IMR-90 (cell line): Measurements from ENCODE around the gene FCGR3B. TPM values are rescaled to one million over a fixed set of nuclear protein-coding genes. Genes with fewer than 3 reads are reported as not detected.
"Not testable (repeated sequence)": the region's sequence is repeated elsewhere in the genome, so short reads cannot be mapped to it uniquely, and the experiment has no call there.

ENCODE experiments used
- ATAC-seq: fragments of 200-7000 bp; cut with Tn5 transposase; 2 replicates; pipeline ENCODE4 v1.9.1; 2020; ENCODE audit warnings: low read depth, mild to moderate bottlenecking, moderate library complexity
- BruUV-seq: library from RNA; stranded (reverse); fragments of 400-500 nt; replicated peaks from 2 replicates; lab custom pipeline; 2021; lab: Mats Ljungman, UMichigan
- CTCF ChIA-PET: fragments of 300-600 bp; formaldehyde crosslinking; extraction: SDS; loops from one replicate; lab custom pipeline; 2021; ENCODE audit warnings: antibody characterized with exemption; lab: Yijun Ruan, JAX
- POLR2A ChIA-PET: fragments of 300-600 bp; sonication (Branson Sonifier 250); formaldehyde crosslinking; loops from one replicate; lab custom pipeline; 2022; ENCODE audit warnings: antibody characterized with exemption; ENCODE audit not compliant: unreplicated experiment; lab: Charles Lee
- DNase-seq: peaks from one replicate; pipeline ENCODE4 v3.0.0; 2013
- H2AFZ ChIP-seq: replicated peaks from 2 replicates; pipeline ENCODE3; 2013; ENCODE audit warnings: low read length, mild to moderate bottlenecking; ENCODE audit not compliant: poor library complexity
- H2AK5ac ChIP-seq: 2 replicates; pipeline ENCODE4 v1.6.1; 2013; ENCODE audit warnings: low read depth, low read length, inconsistent platforms
- H2AK9ac ChIP-seq: replicated peaks from 2 replicates; pipeline ENCODE3; 2013; ENCODE audit warnings: mild to moderate bottlenecking, low read depth, low read length, moderate library complexity; ENCODE audit not compliant: poor library complexity
- H2BK120ac ChIP-seq: 2 replicates; pipeline ENCODE4 v1.6.1; 2013; ENCODE audit warnings: low read depth, low read length, inconsistent platforms
- H2BK15ac ChIP-seq: 3 replicates; pipeline ENCODE4 v1.6.1; 2013; ENCODE audit warnings: low read depth, low read length, inconsistent platforms
- H2BK20ac ChIP-seq: 2 replicates; pipeline ENCODE4 v1.6.1; 2013; ENCODE audit warnings: low read depth, mild to moderate bottlenecking, inconsistent platforms, low read length, moderate library complexity
- H2BK5ac ChIP-seq: 2 replicates; pipeline ENCODE4 v1.6.1; 2013; ENCODE audit warnings: mild to moderate bottlenecking, low read depth, low read length, inconsistent platforms; ENCODE audit not compliant: poor library complexity, severe bottlenecking
- H3K14ac ChIP-seq: replicated peaks from 2 replicates; pipeline ENCODE4 v1.6.1; 2013; ENCODE audit warnings: low read depth, low read length, inconsistent platforms
- H3K18ac ChIP-seq: 2 replicates; pipeline ENCODE4 v1.6.1; 2013; ENCODE audit warnings: low read depth, low read length, control low read depth
- H3K23ac ChIP-seq: 2 replicates; pipeline ENCODE4 v1.6.1; 2013; ENCODE audit warnings: low read depth, low read length, inconsistent platforms
- H3K27ac ChIP-seq: 2 replicates; pipeline ENCODE4 v1.5.1; 2013; ENCODE audit warnings: mild to moderate bottlenecking, control low read depth, low read length; ENCODE audit not compliant: insufficient read depth
- H3K27me3 ChIP-seq: 2 replicates; pipeline ENCODE4 v1.6.1; 2013; ENCODE audit warnings: low read length; ENCODE audit not compliant: control insufficient read depth, insufficient read depth
- H3K36me3 ChIP-seq: 2 replicates; pipeline ENCODE4 v1.6.1; 2013; ENCODE audit warnings: low read length, mixed read lengths; ENCODE audit not compliant: control insufficient read depth, insufficient read depth
- H3K4ac ChIP-seq: 2 replicates; pipeline ENCODE4 v1.6.1; 2013; ENCODE audit warnings: low read depth, low read length, inconsistent platforms
- H3K4me1 ChIP-seq: 2 replicates; pipeline ENCODE4 v1.6.1; 2013; ENCODE audit warnings: low read length, mixed read lengths; ENCODE audit not compliant: control insufficient read depth, insufficient read depth
- H3K4me2 ChIP-seq: 2 replicates; pipeline ENCODE4 v1.6.1; 2013; ENCODE audit warnings: low read depth, mild to moderate bottlenecking, control low read depth, low read length, moderate library complexity
- H3K4me3 ChIP-seq: 2 replicates; pipeline ENCODE4 v1.5.1; 2013; ENCODE audit warnings: low read depth, mild to moderate bottlenecking, control low read depth, low read length, moderate library complexity; ENCODE audit not compliant: insufficient read depth
- H3K56ac ChIP-seq: 2 replicates; pipeline ENCODE4 v1.6.1; 2013; ENCODE audit warnings: low read length, inconsistent platforms; ENCODE audit not compliant: insufficient read depth; ENCODE audit errors: extremely low read depth
- H3K79me1 ChIP-seq, 2 experiments: 2 replicates each; pipeline ENCODE4 v1.6.1; 2013; ENCODE audit warnings: low read length in 2 of 2, inconsistent platforms in 1 of 2, low read depth in 1 of 2
- H3K9ac ChIP-seq: 2 replicates; pipeline ENCODE4 v1.6.1; 2013; ENCODE audit warnings: low read depth, low read length, control low read depth
- H3K9me1 ChIP-seq: 2 replicates; pipeline ENCODE4 v1.6.1; 2013; ENCODE audit warnings: low read length, inconsistent platforms; ENCODE audit not compliant: insufficient read depth
- H3K9me3 ChIP-seq: 2 replicates; pipeline ENCODE4 v1.6.1; 2013; ENCODE audit warnings: low read length; ENCODE audit not compliant: control insufficient read depth, insufficient read depth
- H4K20me1 ChIP-seq: 2 replicates; pipeline ENCODE4 v1.6.1; 2013; ENCODE audit warnings: low read length, inconsistent platforms; ENCODE audit not compliant: insufficient read depth
- H4K5ac ChIP-seq: 2 replicates; pipeline ENCODE4 v1.6.1; 2013; ENCODE audit warnings: mild to moderate bottlenecking, low read depth, low read length, control low read depth
- H4K8ac ChIP-seq, 2 experiments: 2 replicates each; pipeline ENCODE4 v1.6.1; 2013; ENCODE audit warnings: low read depth in 2 of 2, low read length in 2 of 2, control low read depth in 1 of 2, inconsistent platforms in 1 of 2
- H4K91ac ChIP-seq: 2 replicates; pipeline ENCODE4 v1.6.1; 2013; ENCODE audit warnings: low read depth, low read length, inconsistent platforms; ENCODE audit not compliant: insufficient read depth
- WGBS, 2 experiments: methylation state at CpG; one replicate each; pipeline versions ENCODE4 v1.1.5 to v1.1.7; 2013; ENCODE audit warnings: missing lambda C conversion rate in 2 of 2; ENCODE audit not compliant: insufficient read length in 1 of 2; ENCODE audit errors: extremely low coverage in 2 of 2; 5-methylcytosine and 5-hydroxymethylcytosine counted together
- dilution Hi-C: fragments of 300-500 bp; cut with HindIII; formaldehyde crosslinking; loops from one replicate; pipeline ENCODE4 v1.14.3; 2018; ENCODE audit warnings: low sequenced_read_pairs; ENCODE audit not compliant: unreplicated experiment
- in situ Hi-C: fragments of 300-500 bp; cut with MboI; formaldehyde crosslinking; loops from 3 replicates; pipeline ENCODE4 v1.14.3; 2019; ENCODE audit warnings: low sequenced_read_pairs, inconsistent platforms, mixed read lengths
- intact Hi-C: fragments of 100-400 bp; cut with micrococcal nuclease; formaldehyde crosslinking; loops from 2 replicates; pipeline ENCODE4 v1.10.0; 2022
- polyA plus RNA-seq, 3 experiments: library from polyadenylated mRNA; depleted of rRNA; stranded (reverse); fragments of >200 nt; gene quantifications; 2 replicates each; pipeline ENCODE4 v1.2.3, GENCODE V29; 2012; ENCODE audit warnings: low replicate concordance in 1 of 3
- total RNA-seq: library from RNA; depleted of rRNA; stranded (reverse); fragments of >200 nt; gene quantifications from 2 replicates; pipeline ENCODE4 v1.2.3, GENCODE V29; 2012

FCGR3B gene
- total and polyA plus RNA-seq, 2 of the 4 experiments (the other 2 are of a cell fraction), result not detected

DNA sequence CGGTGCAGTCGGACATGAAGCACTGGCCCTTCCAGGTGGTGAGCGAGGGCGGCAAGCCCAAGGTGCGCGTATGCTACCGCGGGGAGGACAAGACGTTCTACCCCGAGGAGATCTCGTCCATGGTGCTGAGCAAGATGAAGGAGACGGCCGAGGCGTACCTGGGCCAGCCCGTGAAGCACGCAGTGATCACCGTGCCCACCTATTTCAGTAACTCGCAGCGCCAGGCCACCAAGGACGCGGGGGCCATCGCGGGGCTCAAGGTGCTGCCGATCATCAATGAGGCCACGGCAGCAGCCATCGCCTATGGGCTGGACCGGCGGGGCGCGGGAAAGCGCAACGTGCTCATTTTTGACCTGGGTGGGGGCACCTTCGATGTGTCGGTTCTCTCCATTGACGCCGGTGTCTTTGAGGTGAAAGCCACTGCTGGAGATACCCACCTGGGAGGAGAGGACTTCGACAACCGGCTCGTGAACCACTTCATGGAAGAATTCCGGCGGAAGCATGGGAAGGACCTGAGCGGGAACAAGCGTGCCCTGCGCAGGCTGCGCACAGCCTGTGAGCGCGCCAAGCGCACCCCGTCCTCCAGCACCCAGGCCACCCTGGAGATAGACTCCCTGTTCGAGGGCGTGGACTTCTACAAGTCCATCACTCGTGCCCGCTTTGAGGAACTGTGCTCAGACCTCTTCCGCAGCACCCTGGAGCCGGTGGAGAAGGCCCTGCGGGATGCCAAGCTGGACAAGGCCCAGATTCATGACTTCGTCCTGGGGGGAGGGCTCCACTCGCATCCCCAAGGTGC, 24.2 kb downstream of the FCGR3B start:
- H3K4me3 ChIP-seq, H3K18ac ChIP-seq, intact Hi-C loops, H4K5ac ChIP-seq, H2AK5ac ChIP-seq, CTCF ChIA-PET, H3K23ac ChIP-seq, H2AFZ ChIP-seq, H3K4me1 ChIP-seq, H3K9me3 ChIP-seq, H3K9ac ChIP-seq, in situ Hi-C loops, H4K91ac ChIP-seq, POLR2A ChIA-PET, H2BK15ac ChIP-seq, DNase-seq, ATAC-seq, H2BK5ac ChIP-seq, H3K4me2 ChIP-seq, H2AK9ac ChIP-seq, H4K20me1 ChIP-seq, H3K14ac ChIP-seq, H3K56ac ChIP-seq, H2BK20ac ChIP-seq, dilution Hi-C loops, H3K36me3 ChIP-seq, H3K27ac ChIP-seq, BruUV-seq, H2BK120ac ChIP-seq, H3K79me1 ChIP-seq, H3K4ac ChIP-seq, H3K9me1 ChIP-seq, H3K27me3 ChIP-seq, H4K8ac ChIP-seq: not testable (repeated sequence)
- no CpG with 5 or more reads among the region's 58 CpGs for WGBS, 2 experiments

DNA sequence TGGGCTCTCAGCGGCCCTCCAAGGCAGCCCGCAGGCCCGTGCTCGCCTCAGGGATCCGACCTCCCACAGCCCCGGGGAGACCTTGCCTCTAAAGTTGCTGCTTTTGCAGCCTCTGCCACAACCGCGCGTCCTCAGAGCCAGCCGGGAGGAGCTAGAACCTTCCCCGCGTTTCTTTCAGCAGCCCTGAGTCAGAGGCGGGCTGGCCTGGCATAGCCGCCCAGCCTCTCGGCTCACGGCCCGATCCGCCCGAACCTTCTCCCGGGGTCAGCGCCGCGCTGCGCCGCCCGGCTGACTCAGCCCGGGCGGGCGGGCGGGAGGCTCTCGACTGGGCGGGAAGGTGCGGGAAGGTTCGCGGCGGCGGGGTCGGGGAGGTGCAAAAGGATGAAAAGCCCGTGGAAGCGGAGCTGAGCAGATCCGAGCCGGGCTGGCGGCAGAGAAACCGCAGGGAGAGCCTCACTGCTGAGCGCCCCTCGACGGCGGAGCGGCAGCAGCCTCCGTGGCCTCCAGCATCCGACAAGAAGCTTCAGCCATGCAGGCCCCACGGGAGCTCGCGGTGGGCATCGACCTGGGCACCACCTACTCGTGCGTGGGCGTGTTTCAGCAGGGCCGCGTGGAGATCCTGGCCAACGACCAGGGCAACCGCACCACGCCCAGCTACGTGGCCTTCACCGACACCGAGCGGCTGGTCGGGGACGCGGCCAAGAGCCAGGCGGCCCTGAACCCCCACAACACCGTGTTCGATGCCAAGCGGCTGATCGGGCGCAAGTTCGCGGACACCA, 25.0 kb downstream of the FCGR3B start:
- H3K18ac ChIP-seq, H3K27ac ChIP-seq, in situ Hi-C loops, H4K20me1 ChIP-seq, H3K56ac ChIP-seq, H2AK9ac ChIP-seq, H4K91ac ChIP-seq, H3K36me3 ChIP-seq, H4K5ac ChIP-seq, H2BK20ac ChIP-seq, H4K8ac ChIP-seq, H3K9me1 ChIP-seq, H3K27me3 ChIP-seq, H2BK5ac ChIP-seq, H3K23ac ChIP-seq, H3K9ac ChIP-seq, CTCF ChIA-PET, POLR2A ChIA-PET, H2AK5ac ChIP-seq, DNase-seq, H3K4me1 ChIP-seq, H3K4ac ChIP-seq, H3K14ac ChIP-seq, intact Hi-C loops, BruUV-seq, H3K9me3 ChIP-seq, dilution Hi-C loops, H2BK15ac ChIP-seq, H3K4me3 ChIP-seq, H2AFZ ChIP-seq, H3K4me2 ChIP-seq, H2BK120ac ChIP-seq, H3K79me1 ChIP-seq: not testable (repeated sequence)
- ATAC-seq, result peak; percentile 56
- no CpG with 5 or more reads among the region's 78 CpGs for WGBS, 2 experiments
